Activated B cell treated with CpG ODN at 0.5 μM for 24 hours (primary cell): ENCODE results near the gene TM6SF1. TPM values are rescaled to one million over a fixed set of nuclear protein-coding genes. Genes with fewer than 3 reads are reported as not detected.

ENCODE experiments used
- ATAC-seq: fragments of 200-7000 bp; cut with Tn5 transposase; one replicate; pipeline ENCODE4 v1.10.0; 2021; ENCODE audit warnings: low read depth, mild to moderate bottlenecking, moderate library complexity
- CTCF ChIA-PET: fragments of 350-600 bp; sonication (Branson Sonifier 250); formaldehyde crosslinking; loops from one replicate; lab custom pipeline; 2021; ENCODE audit warnings: antibody characterized with exemption; lab: Charles Lee
- POLR2A ChIA-PET: fragments of 350-600 bp; sonication (Branson Sonifier 250); formaldehyde crosslinking; loops from one replicate; lab custom pipeline; 2021; ENCODE audit warnings: antibody characterized with exemption; lab: Charles Lee
- DNase-seq: peaks from one replicate; pipeline ENCODE4 v3.0.0; 2022
- H3K27ac Mint-ChIP-seq: one replicate; pipeline ENCODE4 v1.8.0; 2020; ENCODE audit warnings: mixed read lengths
- H3K27me3 Mint-ChIP-seq: one replicate; pipeline ENCODE4 v1.8.0; 2021; ENCODE audit warnings: mixed read lengths
- H3K36me3 Mint-ChIP-seq: one replicate; pipeline ENCODE4 v1.8.0; 2021; ENCODE audit warnings: low read depth, mixed read lengths
- H3K4me1 Mint-ChIP-seq: one replicate; pipeline ENCODE4 v1.8.0; 2021; ENCODE audit warnings: mixed read lengths
- H3K4me3 Mint-ChIP-seq: one replicate; pipeline ENCODE4 v1.8.0; 2020; ENCODE audit warnings: mild to moderate bottlenecking, mixed read lengths
- H3K9me3 Mint-ChIP-seq: one replicate; pipeline ENCODE4 v1.8.0; 2020; ENCODE audit warnings: mixed read lengths
- intact Hi-C: fragments of 100-400 bp; cut with micrococcal nuclease; formaldehyde crosslinking; loops from one replicate; pipeline ENCODE4 v1.15.1; 2024
- total RNA-seq: library from RNA; stranded (reverse); gene quantifications from 2 replicates; pipeline ENCODE4 v1.2.3, GENCODE V29; 2022
- TF ChIP-seq, protein P1 (sequence below): fragments of 200-600 bp; IDR thresholded peaks from one replicate; pipeline ENCODE4 v1.8.0; 2022; ENCODE audit warnings: antibody characterized with exemption, mild to moderate bottlenecking

Gene TM6SF1
- total RNA-seq, 1 donor from 2014 or later, result 4.1 TPM

GRCh38 chr15:83170474-83171165, 63.2 kb downstream of the TM6SF1 start:
- intact Hi-C loops, result no loop called here
- TF ChIP-seq, protein P1, sequence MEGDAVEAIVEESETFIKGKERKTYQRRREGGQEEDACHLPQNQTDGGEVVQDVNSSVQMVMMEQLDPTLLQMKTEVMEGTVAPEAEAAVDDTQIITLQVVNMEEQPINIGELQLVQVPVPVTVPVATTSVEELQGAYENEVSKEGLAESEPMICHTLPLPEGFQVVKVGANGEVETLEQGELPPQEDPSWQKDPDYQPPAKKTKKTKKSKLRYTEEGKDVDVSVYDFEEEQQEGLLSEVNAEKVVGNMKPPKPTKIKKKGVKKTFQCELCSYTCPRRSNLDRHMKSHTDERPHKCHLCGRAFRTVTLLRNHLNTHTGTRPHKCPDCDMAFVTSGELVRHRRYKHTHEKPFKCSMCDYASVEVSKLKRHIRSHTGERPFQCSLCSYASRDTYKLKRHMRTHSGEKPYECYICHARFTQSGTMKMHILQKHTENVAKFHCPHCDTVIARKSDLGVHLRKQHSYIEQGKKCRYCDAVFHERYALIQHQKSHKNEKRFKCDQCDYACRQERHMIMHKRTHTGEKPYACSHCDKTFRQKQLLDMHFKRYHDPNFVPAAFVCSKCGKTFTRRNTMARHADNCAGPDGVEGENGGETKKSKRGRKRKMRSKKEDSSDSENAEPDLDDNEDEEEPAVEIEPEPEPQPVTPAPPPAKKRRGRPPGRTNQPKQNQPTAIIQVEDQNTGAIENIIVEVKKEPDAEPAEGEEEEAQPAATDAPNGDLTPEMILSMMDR, result no peak
- Mint-ChIP-seq H3K4me3 (no peak overlapping the region), H3K27me3 (peaks cover 9% of the 10 kb centered on the region), H3K36me3 (peaks cover 2% of the 10 kb centered on the region), H3K9me3 (peaks cover 11% of the 10 kb centered on the region), H3K4me1 (no peaks in the 10 kb centered on the region), H3K27ac (no peak overlapping the region)
- no peak for ATAC-seq
- CTCF ChIA-PET, result no interaction called here
- POLR2A ChIA-PET, result interaction anchor here (0.7 kb wide), 1 partner anchor 54 kb away, joined by 4 read pairs; no protein-coding TSS in a partner anchor
- no peak for DNase-seq

DNA sequence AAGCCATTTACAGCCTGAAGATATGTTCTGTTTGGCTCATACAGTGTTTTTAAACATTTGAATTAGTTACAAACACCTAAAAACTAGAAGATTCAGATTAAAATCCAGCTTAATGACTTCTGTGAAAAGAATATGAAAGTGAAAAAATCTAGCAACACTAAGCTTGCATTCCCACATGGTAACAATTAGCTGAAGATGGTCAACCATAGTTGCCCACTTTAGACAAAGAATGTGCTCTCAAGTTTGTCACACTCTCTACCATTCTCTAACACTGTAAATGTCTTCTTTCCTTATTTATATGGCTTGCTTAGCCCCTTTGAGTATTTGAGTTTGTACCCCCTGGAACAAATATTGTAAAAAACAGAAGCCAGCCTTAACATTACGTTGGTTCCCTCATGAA, 67.4 kb downstream of the TM6SF1 start:
- no peak for DNase-seq
- no peak for ATAC-seq
- CTCF ChIA-PET, result no interaction called here
- TF ChIP-seq, protein P1, result no peak
- H3K4me3 Mint-ChIP-seq, result no peak overlapping the region
- intact Hi-C loops, result no loop called here
- H3K4me1 Mint-ChIP-seq, result no peaks in the 10 kb centered on the region
- POLR2A ChIA-PET, result no interaction called here
- no peaks in the 10 kb centered on the region for H3K36me3 Mint-ChIP-seq
- H3K9me3 Mint-ChIP-seq, result no peaks in the 10 kb centered on the region
- H3K27me3 Mint-ChIP-seq, result peaks cover 3% of the 10 kb centered on the region
- no peak overlapping the region for H3K27ac Mint-ChIP-seq

GRCh38 chr15:83178390-83178789, 70.9 kb downstream of the TM6SF1 start:
- no peak overlapping the region for H3K4me3 Mint-ChIP-seq
- H3K27ac Mint-ChIP-seq, result no peak overlapping the region
- ChIA-PET POLR2A (no interaction called here), CTCF (no interaction called here)
- TF ChIP-seq, protein P1, result no peak
- no peak for DNase-seq
- H3K27me3 Mint-ChIP-seq, result peaks cover 6% of the 10 kb centered on the region
- H3K36me3 Mint-ChIP-seq, result no peaks in the 10 kb centered on the region
- no peaks in the 10 kb centered on the region for H3K9me3 Mint-ChIP-seq
- ATAC-seq, result no peak
- intact Hi-C loops, result no loop called here
- no peaks in the 10 kb centered on the region for H3K4me1 Mint-ChIP-seq

GRCh38 chr15:83178869-83179325, 71.5 kb downstream of the TM6SF1 start:
- ATAC-seq (no peak), DNase-seq (no peak)
- intact Hi-C loops, result no loop called here
- TF ChIP-seq, protein P1, result no peak
- no peak overlapping the region for H3K27ac Mint-ChIP-seq
- H3K27me3 Mint-ChIP-seq, result peaks cover 6% of the 10 kb centered on the region
- no peaks in the 10 kb centered on the region for H3K4me1 Mint-ChIP-seq
- POLR2A ChIA-PET, result no interaction called here
- no peaks in the 10 kb centered on the region for H3K9me3 Mint-ChIP-seq
- no peak overlapping the region for H3K4me3 Mint-ChIP-seq
- CTCF ChIA-PET, result no interaction called here
- no peaks in the 10 kb centered on the region for H3K36me3 Mint-ChIP-seq

DNA sequence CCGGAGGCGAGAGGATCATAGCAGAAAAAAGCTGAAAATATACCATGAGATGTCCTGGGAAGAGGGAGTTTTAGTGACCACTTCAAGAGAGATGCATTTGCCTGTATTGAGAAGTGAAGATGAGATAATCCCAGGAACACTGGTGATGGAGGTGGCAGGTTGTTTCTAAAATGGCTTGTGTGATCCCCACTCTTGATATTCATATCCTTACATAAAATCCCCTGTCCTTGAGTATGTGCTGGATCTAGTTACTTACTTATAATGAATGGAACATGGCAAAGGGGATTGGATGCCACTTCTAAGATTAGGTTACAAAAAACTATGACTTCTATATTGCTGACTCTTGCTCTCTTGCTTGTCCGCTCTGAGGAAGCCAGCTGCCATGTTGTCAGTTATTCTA, 78.1 kb downstream of the TM6SF1 start:
- intact Hi-C loops, result no loop called here
- no peaks in the 10 kb centered on the region for H3K9me3 Mint-ChIP-seq
- ChIA-PET CTCF (no interaction called here), POLR2A (no interaction called here)
- no peak overlapping the region for H3K4me3 Mint-ChIP-seq
- no peaks in the 10 kb centered on the region for H3K36me3 Mint-ChIP-seq
- no peaks in the 10 kb centered on the region for H3K4me1 Mint-ChIP-seq
- ATAC-seq (no peak), DNase-seq (no peak)
- no peak overlapping the region for H3K27ac Mint-ChIP-seq
- TF ChIP-seq, protein P1, result no peak
- peaks cover 4% of the 10 kb centered on the region for H3K27me3 Mint-ChIP-seq

Other genes starting within 250 kb of the TM6SF1 start
- gene HOMER2, start 154.9 kb upstream of the TM6SF1 start, total RNA-seq, result 9.2 and 9.4 TPM in 2 replicates
- 23.4 and 24.7 TPM in 2 replicates for gene RAMAC, start 121.4 kb upstream of the TM6SF1 start, total RNA-seq
- 33.3 and 41.9 TPM in 2 replicates for gene C15orf40, start 96.0 kb upstream of the TM6SF1 start, total RNA-seq
- 47.9 and 54.2 TPM in 2 replicates for gene BTBD1, start 40.4 kb upstream of the TM6SF1 start, total RNA-seq
- 1.8 and 3.5 TPM in 2 replicates for gene HDGFL3, start 100.2 kb downstream of the TM6SF1 start, total RNA-seq
- gene BNC1, start 177.0 kb downstream of the TM6SF1 start, total RNA-seq, result not detected in 2 replicates